HG02623 (cell line): ENCODE results near the gene SPACA1.

Experiments
- ATAC-seq: cut with Tn5 transposase; IDR thresholded peaks from one replicate; pipeline ENCODE4 v1.9.1; 2021; ENCODE audit warnings: moderate library complexity; ENCODE audit not compliant: unreplicated experiment

The SPACA1 gene

GRCh38 chr6:88089708-88090107 is 42.1 kb downstream of the SPACA1 start:
- ATAC-seq, result no peak

GRCh38 chr6:88105741-88106340 is 58.2 kb downstream of the SPACA1 start:
- no peak for ATAC-seq

- ATAC-seq, result no peak
Observed at GRCh38 chr6:88107241-88107640, 59.6 kb downstream of the SPACA1 start.

- ATAC-seq, result no peak
Observed at GRCh38 chr6:88111991-88112390, 64.3 kb downstream of the SPACA1 start.

GRCh38 chr6:88114838-88115237 is 67.2 kb downstream of the SPACA1 start:
- ATAC-seq, result no peak

GRCh38 chr6:88115307-88115706 is 67.7 kb downstream of the SPACA1 start:
- ATAC-seq, result no peak

- no peak for ATAC-seq
Observed at GRCh38 chr6:88116276-88116675, 68.6 kb downstream of the SPACA1 start.
